Bronchial epithelial cell (primary cell): ENCODE measurements around the gene PPP2R2B. TPM values are rescaled to one million over a fixed set of nuclear protein-coding genes. Genes with fewer than 3 reads are reported as not detected.

Source experiments
- DNase-seq: peaks from one replicate; pipeline ENCODE4 v3.0.0-alpha.2; 2010; ENCODE audit warnings: low read depth
- FAIRE-seq: peaks from 2 replicates; lab custom pipeline; 2011; peaks lifted over from hg19 to GRCh38; lab: Jason Lieb, UNC
- H3K27me3 ChIP-seq: 2 replicates; pipeline ENCODE4 v1.5.1; 2011; ENCODE audit warnings: low read length; ENCODE audit not compliant: control insufficient read depth, insufficient read depth
- H3K36me3 ChIP-seq: 2 replicates; pipeline ENCODE4 v1.5.1; 2011; ENCODE audit warnings: low read length; ENCODE audit not compliant: control insufficient read depth, insufficient read depth
- H3K4me3 ChIP-seq: 2 replicates; pipeline ENCODE4 v1.5.1; 2011; ENCODE audit warnings: mild to moderate bottlenecking, low read depth, low read length, control low read depth
- CTCF ChIP-seq: IDR thresholded peaks from 2 replicates; pipeline ENCODE4 v1.5.1; 2011; ENCODE audit warnings: mild to moderate bottlenecking, moderate library complexity, low read length, control low read depth, inconsistent platforms; ENCODE audit not compliant: insufficient read depth, severe bottlenecking
- total RNA-seq: library from RNA; depleted of rRNA; stranded (reverse); fragments of >200 nt; gene quantifications from 2 replicates; pipeline ENCODE4 v1.2.1, GENCODE V29; 2014

The PPP2R2B gene
- total RNA-seq, 1 donor from 2014 or later: under 0.01 TPM

- no peak for DNase-seq
- no peak for FAIRE-seq
- no peaks in the 10 kb centered on the region for H3K27me3 ChIP-seq
- no peaks in the 10 kb centered on the region for H3K36me3 ChIP-seq
- TF ChIP-seq CTCF: no peak
- no peak overlapping the region for H3K4me3 ChIP-seq
Measured at GRCh38 chr5:146687630-146688029, 190.9 kb downstream of the PPP2R2B start.

- Histone ChIP-seq H3K36me3 (no peaks in the 10 kb centered on the region), H3K4me3 (no peak overlapping the region), H3K27me3 (no peaks in the 10 kb centered on the region)
- no peak for TF ChIP-seq CTCF
- no peak for FAIRE-seq
- DNase-seq: no peak
Measured at GRCh38 chr5:146683861-146684260, 194.7 kb downstream of the PPP2R2B start.

DNA sequence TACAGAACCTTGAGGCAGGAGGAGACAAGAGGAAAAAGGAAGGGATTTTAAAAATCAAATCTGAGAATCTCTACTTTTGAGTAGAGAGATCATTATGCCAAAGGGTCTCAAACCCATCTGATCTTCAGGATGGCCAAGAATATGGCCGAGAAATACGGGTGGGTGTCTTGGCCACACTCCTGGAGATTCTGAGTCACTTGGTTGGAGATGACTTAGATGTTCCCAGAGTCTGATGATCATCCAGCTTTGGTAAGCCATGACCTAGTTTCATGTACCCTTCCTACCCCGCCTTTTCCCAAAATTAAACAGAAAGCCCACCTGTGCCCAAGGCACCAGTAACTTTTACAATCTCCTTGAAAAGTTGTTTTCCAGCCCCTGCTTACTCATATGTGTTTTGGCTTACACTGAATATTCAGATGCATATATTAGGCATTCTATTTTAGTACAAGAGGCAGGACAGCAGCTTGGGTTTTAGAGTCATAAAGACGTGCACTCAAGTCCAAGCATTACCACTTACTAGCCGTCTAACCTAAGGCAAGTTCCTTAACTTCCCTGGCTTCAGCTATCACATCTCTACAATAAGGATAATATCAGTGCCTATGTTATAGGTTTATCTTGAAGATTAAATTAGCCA is 195.5 kb downstream of the PPP2R2B start:
- Histone ChIP-seq H3K4me3 (no peak overlapping the region), H3K36me3 (no peaks in the 10 kb centered on the region), H3K27me3 (no peaks in the 10 kb centered on the region)
- DNase-seq (no peak), FAIRE-seq (peak; percentile 66)
- TF ChIP-seq CTCF: no peak

- Histone ChIP-seq H3K4me3 (no peak overlapping the region), H3K27me3 (no peaks in the 10 kb centered on the region), H3K36me3 (no peaks in the 10 kb centered on the region)
- FAIRE-seq (no peak), DNase-seq (peak; percentile 10)
- TF ChIP-seq CTCF: no peak
Measured at GRCh38 chr5:146681585-146682105, 196.9 kb downstream of the PPP2R2B start.

GRCh38 chr5:146680846-146681584 is 197.5 kb downstream of the PPP2R2B start:
- no peak for FAIRE-seq
- DNase-seq: peak; percentile 47
- H3K4me3 ChIP-seq: no peak overlapping the region
- H3K27me3 ChIP-seq: no peaks in the 10 kb centered on the region
- H3K36me3 ChIP-seq: no peaks in the 10 kb centered on the region
- no peak for TF ChIP-seq CTCF
